HG02973 (cell line): Measurements from ENCODE around the gene TOX2.
"Not testable (repeated sequence)": the region's sequence is repeated elsewhere in the genome, so short reads cannot be mapped to it uniquely, and the experiment has no call there.

Experiments used
- ATAC-seq: cut with Tn5 transposase; IDR thresholded peaks from one replicate; pipeline ENCODE4 v1.9.1; 2021; ENCODE audit warnings: moderate library complexity; ENCODE audit not compliant: unreplicated experiment

Gene TOX2

GRCh38 chr20:44029848-44030230 lies 115.2 kb downstream of the TOX2 start:
- ATAC-seq: no peak

- ATAC-seq: no peak
Measured at GRCh38 chr20:44030394-44030793, 115.7 kb downstream of the TOX2 start.

DNA sequence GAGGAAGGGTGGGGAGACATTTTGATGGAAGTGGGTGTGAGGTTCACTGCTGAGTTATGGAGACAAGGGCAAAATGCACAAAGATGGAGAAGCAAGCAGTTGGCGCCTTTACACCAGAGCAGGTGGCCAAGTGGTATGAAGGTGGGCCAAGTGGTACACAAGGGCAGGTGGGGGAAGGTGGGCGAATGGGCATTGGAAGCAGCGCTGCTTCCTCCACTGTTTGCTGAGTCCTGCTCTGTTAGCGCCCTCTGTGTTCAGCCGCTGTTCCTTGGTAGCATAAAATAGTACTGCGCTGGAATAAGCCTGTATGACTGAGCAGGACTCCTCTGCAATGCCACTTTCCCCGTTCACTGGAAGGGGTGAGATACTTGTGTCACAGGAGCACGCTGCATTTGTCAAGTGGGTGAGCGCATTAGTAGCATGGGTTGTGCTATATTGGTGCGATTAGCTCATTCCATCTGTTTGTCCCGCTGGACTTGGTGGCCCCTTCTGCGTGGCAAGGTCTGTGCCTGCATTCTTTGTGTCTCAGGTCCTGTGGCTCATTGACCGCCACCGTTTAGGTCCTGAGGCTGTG lies 116.4 kb downstream of the TOX2 start:
- no peak for ATAC-seq

DNA sequence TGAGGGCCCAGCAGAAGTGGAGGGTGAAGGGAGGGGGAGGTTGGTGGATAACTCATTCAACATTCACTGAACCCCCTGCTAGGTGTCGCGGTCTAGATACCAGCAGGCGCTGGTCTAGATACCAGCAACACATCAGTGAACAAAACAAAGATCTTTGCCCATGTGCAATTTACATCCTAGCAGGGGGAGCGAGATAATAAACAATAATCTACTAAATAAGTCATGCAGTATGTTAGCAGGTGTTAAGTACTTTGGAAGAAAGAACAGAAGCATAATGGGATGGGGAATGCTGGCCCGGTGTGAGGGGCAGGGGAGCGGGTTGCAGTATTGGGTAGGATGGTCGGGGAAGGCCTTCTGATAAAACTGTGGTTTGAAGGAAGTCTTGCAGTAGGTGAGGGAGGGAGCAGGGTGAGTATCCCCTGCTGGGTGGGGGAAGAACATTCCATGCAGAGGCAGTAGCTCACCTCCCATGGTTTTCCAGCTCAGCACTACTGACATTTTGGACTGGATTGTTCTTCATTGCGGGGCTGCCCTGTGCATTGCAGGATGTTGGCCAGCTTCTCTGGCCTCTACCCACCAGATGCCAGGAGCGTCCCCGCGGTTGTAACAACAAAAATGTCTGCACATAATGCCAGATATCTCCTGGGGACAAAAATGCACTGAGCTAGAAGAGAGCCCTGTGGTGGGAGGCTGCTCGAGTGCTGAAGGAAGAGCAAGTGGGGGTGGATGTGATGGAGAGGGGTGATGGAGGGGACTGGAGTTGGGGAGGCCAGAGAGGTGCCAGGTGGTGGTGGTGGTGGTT lies 117.3 kb downstream of the TOX2 start:
- no peak for ATAC-seq

GRCh38 chr20:44032583-44033331 lies 118.1 kb downstream of the TOX2 start:
- no peak for ATAC-seq

DNA sequence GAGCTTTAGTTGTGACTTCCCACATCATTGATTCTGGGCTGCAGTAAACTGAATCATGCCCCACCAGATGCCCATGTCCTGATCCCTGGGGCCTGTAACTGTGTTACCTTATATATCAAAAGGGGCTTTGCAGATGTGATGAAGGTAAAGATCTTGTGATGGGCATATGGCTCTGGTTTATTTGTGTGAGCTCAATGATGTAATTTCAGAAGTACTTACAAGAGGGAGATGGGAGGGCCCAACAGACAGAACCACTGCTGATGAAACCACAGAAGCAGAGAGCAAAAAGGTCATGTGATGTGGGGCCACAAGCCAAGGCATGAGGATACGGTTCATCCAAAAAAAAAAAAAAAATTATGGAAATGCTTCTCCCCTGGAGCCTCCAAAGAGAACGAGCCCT lies 118.7 kb downstream of the TOX2 start:
- ATAC-seq: no peak

- ATAC-seq: no peak
Measured at GRCh38 chr20:44033873-44034272, 119.2 kb downstream of the TOX2 start.

DNA sequence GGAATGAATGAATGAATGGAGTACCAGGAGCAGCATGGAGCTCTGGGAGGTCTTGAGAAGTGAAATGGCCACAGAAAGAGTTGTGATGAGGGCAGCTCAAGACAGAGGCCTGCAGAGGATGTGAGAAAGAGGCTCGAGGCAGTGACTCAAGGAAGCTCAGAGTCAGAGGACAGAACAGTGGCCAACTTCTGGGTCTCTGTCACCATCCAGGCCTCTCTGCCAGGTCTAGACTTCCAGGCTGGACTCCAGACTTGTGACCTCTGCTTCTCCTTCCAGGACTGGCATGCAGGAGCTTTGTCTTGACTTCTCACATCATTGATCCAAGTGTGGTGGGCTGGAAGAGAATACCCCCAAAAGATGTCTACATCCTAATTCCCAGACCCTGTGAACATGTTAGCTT lies 119.8 kb downstream of the TOX2 start:
- ATAC-seq: no peak

DNA sequence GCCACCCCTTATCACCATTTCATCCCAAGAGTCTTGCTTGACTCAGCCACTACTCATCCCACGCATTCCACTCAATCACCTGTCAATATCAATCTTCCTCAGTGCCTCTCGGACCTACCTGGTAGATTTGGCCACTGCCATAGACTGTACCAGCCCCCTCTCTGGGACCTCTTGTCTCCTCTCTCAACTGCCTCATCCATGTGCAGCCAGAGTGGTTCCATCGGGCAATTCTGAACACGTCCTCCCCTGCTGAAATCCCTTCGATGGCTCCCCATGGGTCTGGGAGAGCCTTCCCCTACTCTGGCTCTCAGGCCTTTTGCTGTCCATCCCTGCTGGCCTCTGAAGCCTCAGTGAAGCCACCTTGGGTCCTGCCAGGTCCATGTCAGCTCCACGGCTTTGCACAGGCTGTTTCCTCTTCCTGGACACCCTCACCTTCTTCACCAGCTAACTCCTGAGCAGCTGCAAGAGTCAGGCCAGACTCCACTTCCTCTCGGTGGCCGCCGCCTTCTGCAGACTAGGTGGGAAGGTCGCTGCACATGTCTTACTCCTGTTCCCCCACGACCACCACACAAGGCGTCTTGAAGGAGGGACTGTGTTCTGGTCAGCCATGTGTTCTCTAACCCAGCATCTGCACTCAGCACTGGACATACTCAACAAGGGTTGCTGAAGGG lies 120.4 kb downstream of the TOX2 start:
- ATAC-seq: no peak

- ATAC-seq: no peak
Measured at GRCh38 chr20:44035924-44036323, 121.3 kb downstream of the TOX2 start.

DNA sequence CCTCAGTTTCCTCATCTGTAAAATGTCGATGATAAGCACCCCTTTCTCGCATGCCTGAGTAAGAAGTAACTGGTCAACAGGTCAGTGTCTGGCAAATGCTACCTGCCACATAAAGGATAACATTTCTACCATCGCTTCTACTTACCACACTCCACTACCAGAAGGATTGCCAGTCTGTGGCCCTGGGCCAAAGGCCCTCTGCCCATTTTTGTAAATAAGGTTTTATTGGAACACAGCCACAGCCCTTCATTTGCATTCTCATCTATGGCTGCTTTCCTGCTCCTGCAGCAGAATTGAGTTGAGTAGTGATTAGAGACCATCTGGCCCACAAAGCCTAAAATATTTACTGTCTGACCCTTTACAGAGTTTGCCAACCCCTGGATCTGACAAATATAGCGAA lies 121.8 kb downstream of the TOX2 start:
- ATAC-seq: no peak

- no peak for ATAC-seq
Measured at GRCh38 chr20:44038681-44039123, 124.0 kb downstream of the TOX2 start.

DNA sequence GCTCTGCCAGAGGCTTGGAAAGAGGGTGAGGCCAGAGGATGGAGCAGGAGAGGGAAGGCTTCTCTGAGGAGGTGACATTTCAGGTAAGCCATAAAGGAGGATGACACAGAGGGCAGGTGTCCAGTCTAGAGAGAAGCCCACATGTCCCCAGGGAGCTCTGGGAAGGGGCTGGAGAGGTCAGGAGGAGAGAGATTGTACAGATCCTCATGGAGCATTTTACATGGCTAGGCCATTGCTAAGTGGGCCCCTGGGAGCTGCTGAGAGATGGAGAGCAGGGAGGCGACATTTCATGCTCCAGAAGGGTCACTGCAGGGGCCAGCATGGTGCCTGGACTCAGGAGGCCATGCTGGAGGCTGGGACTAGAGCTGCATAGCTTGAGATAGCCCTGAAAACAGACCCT lies 124.5 kb downstream of the TOX2 start:
- ATAC-seq: no peak

DNA sequence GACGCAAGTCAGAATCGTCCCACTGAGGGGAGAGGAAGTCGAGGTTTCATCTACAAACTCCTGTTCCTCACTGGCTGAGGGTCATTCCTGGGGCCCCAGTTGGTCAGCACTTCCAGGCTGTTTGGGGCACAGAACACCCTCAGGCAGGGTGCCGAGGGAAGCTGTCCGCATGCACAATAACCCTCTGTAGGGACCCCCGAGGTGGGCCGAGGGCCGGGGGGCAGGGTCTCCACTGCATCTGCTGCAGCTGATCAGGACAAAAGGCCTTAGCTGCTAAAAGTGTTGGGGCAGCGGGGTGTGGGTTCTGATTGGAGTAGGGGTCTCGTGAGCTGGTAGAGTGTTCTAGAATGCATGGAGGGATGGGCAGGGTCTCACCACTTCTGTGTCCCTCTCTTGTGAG lies 125.1 kb downstream of the TOX2 start:
- ATAC-seq: no peak

DNA sequence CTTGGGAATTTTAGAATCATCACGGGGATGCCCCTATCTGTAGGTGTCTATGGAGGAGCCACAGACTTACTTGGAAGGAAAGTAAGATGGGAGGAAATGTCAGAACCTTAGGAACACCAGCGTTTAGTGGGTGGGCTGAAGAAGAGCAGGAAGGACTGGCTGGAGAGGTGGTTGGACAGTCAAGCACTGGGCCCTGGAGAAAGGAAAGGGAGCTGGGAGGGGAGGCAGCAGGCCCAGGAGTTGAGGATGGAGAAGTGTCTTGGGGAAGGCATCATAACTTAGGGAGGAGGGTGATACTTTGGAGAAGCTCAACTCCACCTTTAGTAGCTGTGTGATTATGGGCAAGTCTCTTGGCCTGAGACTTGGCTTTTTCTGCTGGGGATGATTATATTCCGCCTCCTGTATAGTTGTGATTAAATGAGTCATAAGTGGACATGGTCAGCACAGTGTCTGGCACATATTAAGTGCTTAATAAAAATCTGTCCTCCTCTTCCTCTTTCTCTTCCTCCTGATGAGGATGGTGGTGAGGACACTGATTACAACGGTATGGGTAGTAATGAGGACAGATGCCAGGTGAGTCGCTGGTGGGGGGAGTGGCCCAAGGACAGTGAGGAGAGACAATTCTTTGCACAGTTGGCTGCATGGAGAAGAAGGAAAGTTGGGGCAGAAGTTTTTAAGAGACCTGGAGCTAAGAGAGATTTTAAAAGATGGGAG lies 125.7 kb downstream of the TOX2 start:
- no peak for ATAC-seq

GRCh38 chr20:44041001-44041400 lies 126.3 kb downstream of the TOX2 start:
- ATAC-seq: no peak

DNA sequence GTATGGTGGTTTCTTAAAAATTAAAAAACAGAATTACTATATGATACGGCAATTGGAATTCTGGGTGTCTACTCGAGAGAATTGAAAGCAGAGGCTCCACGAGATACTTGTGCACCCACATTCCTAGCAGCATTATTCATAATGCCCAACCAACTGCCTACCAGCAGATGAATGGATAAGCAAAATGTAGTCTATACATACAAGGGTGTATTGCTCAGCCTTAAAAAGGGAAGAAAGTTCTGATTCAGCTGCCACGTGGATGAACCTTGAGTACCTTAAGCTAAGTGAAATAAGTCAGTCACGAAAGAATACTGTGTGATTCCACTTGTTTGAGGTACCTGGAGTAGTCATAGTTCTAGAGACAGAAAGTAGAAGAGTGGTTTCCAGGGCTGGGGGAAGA lies 130.1 kb downstream of the TOX2 start:
- not testable (repeated sequence) for ATAC-seq

DNA sequence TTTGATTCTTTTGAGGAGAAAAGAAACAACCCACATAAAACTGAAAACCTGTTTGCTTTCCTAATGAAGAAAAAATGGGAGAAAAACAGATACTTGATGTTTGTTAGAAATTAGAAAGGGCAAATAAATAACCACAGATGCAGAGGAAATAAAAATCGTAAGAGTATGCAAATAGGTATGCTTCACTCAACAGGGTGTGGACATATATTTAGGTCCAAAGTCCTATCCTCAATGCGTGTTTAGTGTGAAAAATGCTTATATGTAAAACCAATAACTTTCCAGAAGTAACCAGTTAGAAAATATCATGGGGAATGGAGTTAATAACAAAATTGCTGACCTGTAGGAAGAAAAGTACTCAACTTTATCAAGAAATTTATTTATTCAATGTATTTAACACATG lies 135.7 kb downstream of the TOX2 start:
- ATAC-seq: no peak

- no peak for ATAC-seq
Measured at GRCh38 chr20:44050925-44051660, 136.4 kb downstream of the TOX2 start.

- no peak for ATAC-seq
Measured at GRCh38 chr20:44051661-44052000, 137.0 kb downstream of the TOX2 start.
